Osteocyte (in vitro differentiated cells): Measurements from ENCODE around the gene TSPAN11. TPM values are rescaled to one million over a fixed set of nuclear protein-coding genes. Genes with fewer than 3 reads are reported as not detected.

Experiments used
- DNase-seq: peaks from one replicate; pipeline ENCODE4 v3.0.0; 2021; ENCODE audit warnings: mixed read lengths; ENCODE audit not compliant: unreplicated experiment; ENCODE audit errors: extremely low spot score
- H3K27ac Mint-ChIP-seq: one replicate; pipeline ENCODE4 v1.8.0; 2021; ENCODE audit warnings: mild to moderate bottlenecking, mixed read lengths; ENCODE audit not compliant: unreplicated experiment
- H3K27me3 Mint-ChIP-seq: one replicate; pipeline ENCODE4 v1.8.0; 2021; ENCODE audit warnings: mixed read lengths; ENCODE audit not compliant: unreplicated experiment
- H3K36me3 Mint-ChIP-seq: one replicate; pipeline ENCODE4 v1.8.0; 2021; ENCODE audit warnings: mixed read lengths; ENCODE audit not compliant: unreplicated experiment
- H3K4me1 Mint-ChIP-seq: one replicate; pipeline ENCODE4 v1.8.0; 2021; ENCODE audit warnings: mixed read lengths; ENCODE audit not compliant: unreplicated experiment
- H3K4me3 Mint-ChIP-seq: one replicate; pipeline ENCODE4 v1.8.0; 2021; ENCODE audit warnings: mild to moderate bottlenecking, moderate library complexity, mixed read lengths; ENCODE audit not compliant: unreplicated experiment
- H3K9me3 Mint-ChIP-seq: one replicate; pipeline ENCODE4 v1.8.0; 2021; ENCODE audit warnings: mixed read lengths; ENCODE audit not compliant: unreplicated experiment
- CTCF ChIP-seq: fragments of 200-600 bp; sonication (generic); IDR thresholded peaks from 2 replicates; pipeline ENCODE4 v1.5.0; 2021; ENCODE audit warnings: antibody characterized with exemption, mild to moderate bottlenecking, moderate library complexity
- total RNA-seq: library from RNA; stranded (reverse); gene quantifications from 2 replicates; pipeline ENCODE4 v1.2.1, GENCODE V29; 2021

Gene TSPAN11
- total RNA-seq, 1 donor from 2014 or later, result 9.2 TPM

DNA sequence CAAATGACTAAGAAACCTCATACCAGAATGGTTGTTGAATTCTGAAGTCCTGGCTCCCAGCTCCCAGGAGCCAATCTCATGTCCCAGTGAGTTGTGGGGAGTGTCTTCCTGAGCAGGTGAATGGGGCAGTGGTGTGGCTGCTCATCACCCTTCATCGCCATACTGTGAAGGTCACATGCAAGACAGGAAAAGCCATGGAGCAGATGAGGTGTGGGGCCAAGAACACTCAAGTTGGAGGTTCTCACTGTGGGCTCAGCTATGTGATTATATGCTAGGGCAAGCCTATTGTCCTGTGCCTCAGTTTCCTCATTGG lies 16.6 kb upstream of the TSPAN11 start:
- Mint-ChIP-seq H3K4me3 (peak overlapping the region; percentile 4), H3K4me1 (peaks cover 34% of the 10 kb centered on the region), H3K9me3 (no peaks in the 10 kb centered on the region), H3K36me3 (no peaks in the 10 kb centered on the region), H3K27ac (peak overlapping the region; percentile 90), H3K27me3 (peaks cover 3% of the 10 kb centered on the region)
- DNase-seq, result no peak
- TF ChIP-seq CTCF, result no peak

DNA sequence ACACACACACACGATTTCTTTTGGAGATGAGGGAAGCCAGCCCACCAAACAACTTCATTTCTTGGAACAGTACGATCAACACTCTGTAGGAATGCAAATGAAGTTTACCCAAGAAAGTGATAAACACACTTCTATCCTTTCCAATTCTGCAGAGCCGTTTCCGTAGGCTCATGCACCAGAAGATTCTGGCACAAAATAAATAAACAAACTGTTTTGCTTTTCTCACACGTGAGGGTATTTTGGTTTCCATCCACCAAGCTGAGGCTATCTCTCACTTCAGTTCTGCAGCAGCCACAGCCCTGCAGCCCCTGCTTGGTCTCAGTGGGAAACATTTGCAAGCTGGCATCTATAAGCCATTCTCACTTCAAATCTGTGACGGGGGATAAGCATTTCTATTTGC lies 15.3 kb upstream of the TSPAN11 start:
- Mint-ChIP-seq H3K9me3 (no peaks in the 10 kb centered on the region), H3K4me1 (peaks cover 34% of the 10 kb centered on the region), H3K36me3 (no peaks in the 10 kb centered on the region), H3K27ac (no peak overlapping the region), H3K4me3 (no peak overlapping the region), H3K27me3 (peaks cover 3% of the 10 kb centered on the region)
- TF ChIP-seq CTCF, result no peak
- no peak for DNase-seq

GRCh38 chr12:30913323-30913722 lies 13.2 kb upstream of the TSPAN11 start:
- Mint-ChIP-seq H3K27me3 (peaks cover 9% of the 10 kb centered on the region), H3K36me3 (no peaks in the 10 kb centered on the region), H3K9me3 (peaks cover 7% of the 10 kb centered on the region), H3K4me3 (no peak overlapping the region), H3K27ac (no peak overlapping the region), H3K4me1 (peaks cover 25% of the 10 kb centered on the region)
- no peak for TF ChIP-seq CTCF
- no peak for DNase-seq

DNA sequence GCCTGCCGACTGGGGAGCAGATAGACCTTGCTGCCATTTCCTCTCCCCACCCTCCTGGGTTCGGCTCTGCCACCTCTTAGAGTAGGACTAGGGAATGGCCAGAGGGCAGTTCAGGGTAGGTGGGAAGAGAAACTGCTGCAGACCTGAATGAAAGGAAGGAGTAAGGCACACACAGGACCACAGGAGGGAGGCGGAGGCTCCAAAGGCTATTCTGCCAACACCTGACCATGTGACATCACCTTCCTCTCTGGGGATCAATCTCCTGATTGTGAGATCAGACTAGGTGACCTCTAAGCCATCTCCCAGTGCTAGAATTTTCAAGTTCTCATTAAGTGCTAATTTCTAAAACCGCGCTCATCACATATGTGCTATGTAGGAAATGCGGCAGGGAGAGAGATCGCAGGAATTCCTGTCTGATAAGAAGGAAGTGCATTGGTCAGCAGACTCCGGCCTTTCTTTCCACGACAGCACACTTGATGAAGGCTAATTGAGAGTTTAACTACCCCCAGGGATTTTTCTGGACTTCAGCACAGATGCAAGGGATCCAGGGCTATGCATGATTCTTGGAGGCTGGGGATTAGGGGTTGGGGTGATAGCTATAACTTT lies 11.5 kb upstream of the TSPAN11 start:
- no peak overlapping the region for H3K4me3 Mint-ChIP-seq
- H3K4me1 Mint-ChIP-seq, result peaks cover 7% of the 10 kb centered on the region
- no peak overlapping the region for H3K27ac Mint-ChIP-seq
- no peaks in the 10 kb centered on the region for H3K36me3 Mint-ChIP-seq
- no peak for DNase-seq
- peaks cover 9% of the 10 kb centered on the region for H3K27me3 Mint-ChIP-seq
- H3K9me3 Mint-ChIP-seq, result peaks cover 7% of the 10 kb centered on the region
- TF ChIP-seq CTCF, result no peak

GRCh38 chr12:30923057-30923456 lies 3.5 kb upstream of the TSPAN11 start:
- no peaks in the 10 kb centered on the region for H3K9me3 Mint-ChIP-seq

More at GRCh38 chr12:30923057-30923456, 3.5 kb upstream of the TSPAN11 start:
- Mint-ChIP-seq H3K36me3 (no peaks in the 10 kb centered on the region), H3K4me3 (no peak overlapping the region), H3K4me1 (peaks cover 16% of the 10 kb centered on the region), H3K27ac (no peak overlapping the region), H3K27me3 (no peaks in the 10 kb centered on the region)
- TF ChIP-seq CTCF, result no peak
- DNase-seq, result no peak
